C4-2B (cell line): ENCODE measurements around the gene MIPEP.

Source experiments
- H3K27ac ChIP-seq: fragments of 450-650 bp; 2 replicates; pipeline ENCODE4 v1.5.1; 2017
- ZFX ChIP-seq: fragments of 450-650 bp; IDR thresholded peaks from 2 replicates; pipeline ENCODE4 v1.6.1; 2017
- TF ChIP-seq, protein P1 (sequence below): fragments of 450-650 bp; conservative IDR thresholded peaks from 2 replicates; pipeline ENCODE4 v1.5.1; 2017; ENCODE audit warnings: mild to moderate bottlenecking

MIPEP gene

DNA sequence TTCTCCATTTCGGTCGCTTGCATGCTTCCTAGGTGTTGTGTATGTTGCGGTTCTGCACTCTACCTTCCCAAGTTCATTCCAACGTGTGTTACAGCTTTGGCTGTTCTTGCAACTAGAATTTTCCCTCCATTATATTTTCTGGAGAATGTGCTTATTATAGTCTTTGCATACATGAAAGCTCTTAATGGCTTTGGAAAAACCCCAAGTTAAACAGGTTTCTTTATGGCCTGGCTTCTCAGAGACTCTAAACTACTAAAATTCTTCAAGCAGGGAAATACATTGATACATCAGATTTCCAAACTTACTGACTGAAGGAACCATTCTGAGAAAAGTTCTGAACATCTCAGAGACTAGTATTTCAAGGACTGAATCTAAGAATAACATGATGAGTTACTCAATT, 11.9 kb downstream of the MIPEP start:
- no peak for TF ChIP-seq ZFX
- TF ChIP-seq, protein P1, sequence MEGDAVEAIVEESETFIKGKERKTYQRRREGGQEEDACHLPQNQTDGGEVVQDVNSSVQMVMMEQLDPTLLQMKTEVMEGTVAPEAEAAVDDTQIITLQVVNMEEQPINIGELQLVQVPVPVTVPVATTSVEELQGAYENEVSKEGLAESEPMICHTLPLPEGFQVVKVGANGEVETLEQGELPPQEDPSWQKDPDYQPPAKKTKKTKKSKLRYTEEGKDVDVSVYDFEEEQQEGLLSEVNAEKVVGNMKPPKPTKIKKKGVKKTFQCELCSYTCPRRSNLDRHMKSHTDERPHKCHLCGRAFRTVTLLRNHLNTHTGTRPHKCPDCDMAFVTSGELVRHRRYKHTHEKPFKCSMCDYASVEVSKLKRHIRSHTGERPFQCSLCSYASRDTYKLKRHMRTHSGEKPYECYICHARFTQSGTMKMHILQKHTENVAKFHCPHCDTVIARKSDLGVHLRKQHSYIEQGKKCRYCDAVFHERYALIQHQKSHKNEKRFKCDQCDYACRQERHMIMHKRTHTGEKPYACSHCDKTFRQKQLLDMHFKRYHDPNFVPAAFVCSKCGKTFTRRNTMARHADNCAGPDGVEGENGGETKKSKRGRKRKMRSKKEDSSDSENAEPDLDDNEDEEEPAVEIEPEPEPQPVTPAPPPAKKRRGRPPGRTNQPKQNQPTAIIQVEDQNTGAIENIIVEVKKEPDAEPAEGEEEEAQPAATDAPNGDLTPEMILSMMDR: no peak
- no peak overlapping the region for H3K27ac ChIP-seq

DNA sequence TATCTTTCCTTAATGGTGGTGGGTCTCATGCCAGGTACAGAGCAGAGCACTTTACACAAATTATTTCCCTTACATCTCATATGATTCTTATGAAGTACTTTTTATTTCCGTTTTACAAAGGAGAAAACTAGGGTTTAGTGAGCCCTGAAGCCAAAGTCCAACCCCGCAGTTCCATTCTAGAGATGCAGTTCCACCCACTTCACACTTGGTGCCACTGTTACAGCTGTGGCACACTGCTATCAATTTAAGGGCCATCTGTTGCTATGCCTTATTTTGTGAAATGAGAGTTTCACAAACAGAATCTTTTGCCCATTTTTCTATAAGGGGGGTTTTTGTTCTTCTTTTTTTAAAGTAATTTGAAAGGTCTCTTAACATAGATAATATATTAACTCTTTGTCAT, 12.9 kb downstream of the MIPEP start:
- H3K27ac ChIP-seq: no peak overlapping the region
- no peak for TF ChIP-seq ZFX
- TF ChIP-seq, protein P1: peak; percentile 82

DNA sequence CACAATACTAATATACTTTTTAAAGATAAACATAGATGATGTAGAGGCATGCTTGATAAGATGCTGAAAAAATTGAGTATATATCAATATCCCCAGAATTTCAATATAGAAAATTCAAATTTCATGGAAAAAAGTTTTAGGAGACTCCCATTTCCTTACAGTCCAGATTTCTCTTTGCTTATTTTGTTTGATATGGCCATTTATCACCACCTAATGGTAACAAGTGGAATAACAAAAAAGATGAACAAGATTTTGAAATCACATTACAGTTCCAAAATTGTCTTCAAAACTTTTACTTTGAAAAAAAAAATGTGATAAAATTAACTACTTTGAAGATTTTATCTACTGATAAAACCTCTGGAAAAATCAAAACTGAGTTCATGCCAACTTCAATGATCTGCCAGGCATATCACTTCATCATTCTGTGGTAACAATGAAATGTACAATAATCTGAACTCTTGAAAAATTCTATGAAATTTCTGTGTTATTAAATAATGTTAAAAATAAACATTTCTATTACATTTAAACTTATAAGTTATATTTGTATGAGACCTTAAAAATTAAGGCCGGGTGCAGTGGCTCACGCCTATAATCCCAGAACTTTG, 17.5 kb downstream of the MIPEP start:
- no peak for TF ChIP-seq ZFX
- TF ChIP-seq, protein P1: peak; percentile 91
- no peak overlapping the region for H3K27ac ChIP-seq

DNA sequence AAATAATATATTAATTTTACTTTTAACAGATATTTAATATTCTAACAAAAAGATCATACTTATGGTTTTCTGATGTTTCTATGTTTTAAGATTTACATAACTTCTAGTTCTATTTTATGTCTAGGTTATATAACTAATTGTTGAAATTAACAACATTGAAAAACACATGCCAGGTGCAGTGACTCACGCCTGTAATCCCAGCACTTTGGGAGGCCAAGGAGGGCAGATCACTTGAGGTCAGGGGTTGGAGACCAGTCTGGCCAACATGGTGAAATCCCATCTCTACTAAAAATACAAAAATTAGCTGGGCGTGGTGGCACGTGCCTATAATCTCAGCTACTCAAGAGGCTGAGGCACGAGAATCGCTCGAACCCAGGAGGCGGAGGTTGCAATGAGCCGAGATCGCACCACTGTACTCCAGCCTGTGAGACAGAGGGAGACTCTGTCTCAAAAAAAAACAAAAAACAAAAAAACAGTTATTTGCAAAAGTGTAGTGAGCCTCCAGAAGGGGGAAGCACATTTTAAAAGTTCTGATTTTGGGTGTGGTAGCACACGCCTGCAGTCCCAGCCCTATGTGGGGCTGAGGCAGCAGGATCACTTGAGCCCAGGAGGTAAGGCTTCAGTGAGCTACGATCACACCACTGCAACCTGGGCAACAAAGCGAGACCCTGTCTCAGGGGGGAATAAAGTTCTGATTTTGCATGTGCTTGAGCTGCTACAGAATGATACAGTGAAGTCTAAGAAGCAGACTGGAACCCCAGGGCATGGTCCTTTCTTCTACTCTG, 18.7 kb downstream of the MIPEP start:
- no peak for TF ChIP-seq ZFX
- TF ChIP-seq, protein P1: no peak
- peak overlapping the region; percentile 44 for H3K27ac ChIP-seq

DNA sequence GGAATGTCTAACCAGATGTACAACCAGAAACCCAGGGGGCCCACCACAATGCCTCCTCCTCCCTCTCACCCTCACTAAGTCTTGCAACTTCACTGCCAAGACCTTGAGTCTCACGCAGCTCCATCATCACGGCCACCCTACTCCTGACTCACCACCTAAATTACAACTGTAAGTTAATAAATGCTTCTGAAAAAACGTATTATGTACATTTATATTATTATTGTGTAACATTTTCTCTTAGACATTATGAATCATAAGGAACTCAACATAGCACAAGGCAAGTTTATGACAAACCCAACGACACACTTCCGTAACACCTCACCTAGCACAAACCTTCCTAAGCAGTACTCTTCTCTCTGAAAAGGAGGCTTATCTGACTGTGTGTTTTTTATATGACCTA, 20.7 kb downstream of the MIPEP start:
- no peak for TF ChIP-seq ZFX
- TF ChIP-seq, protein P1: no peak
- H3K27ac ChIP-seq: no peak overlapping the region

DNA sequence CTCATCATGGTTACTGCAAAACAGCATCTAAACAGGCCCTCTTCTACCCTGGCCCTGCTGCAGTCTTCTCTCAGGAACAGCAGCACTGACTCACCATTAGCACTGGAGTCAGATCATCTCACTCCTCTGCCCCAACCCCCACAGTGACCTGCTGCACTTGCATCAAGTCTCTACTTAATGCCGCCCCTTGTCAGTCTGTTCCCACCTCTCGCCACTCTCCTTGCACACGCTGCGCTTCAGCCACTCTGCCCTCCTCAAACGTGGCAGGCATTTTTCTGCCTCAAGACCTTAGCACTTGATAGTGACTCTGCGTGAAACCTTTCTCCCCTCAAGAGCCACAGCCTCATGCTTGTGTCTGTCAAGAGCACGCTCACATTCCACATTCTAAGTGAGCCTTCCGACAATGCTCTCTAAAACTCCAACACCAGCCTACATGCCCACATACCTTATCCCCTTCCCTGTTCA, 22.1 kb downstream of the MIPEP start:
- H3K27ac ChIP-seq: peak overlapping the region; percentile 19
- TF ChIP-seq, protein P1: no peak
- TF ChIP-seq ZFX: no peak

DNA sequence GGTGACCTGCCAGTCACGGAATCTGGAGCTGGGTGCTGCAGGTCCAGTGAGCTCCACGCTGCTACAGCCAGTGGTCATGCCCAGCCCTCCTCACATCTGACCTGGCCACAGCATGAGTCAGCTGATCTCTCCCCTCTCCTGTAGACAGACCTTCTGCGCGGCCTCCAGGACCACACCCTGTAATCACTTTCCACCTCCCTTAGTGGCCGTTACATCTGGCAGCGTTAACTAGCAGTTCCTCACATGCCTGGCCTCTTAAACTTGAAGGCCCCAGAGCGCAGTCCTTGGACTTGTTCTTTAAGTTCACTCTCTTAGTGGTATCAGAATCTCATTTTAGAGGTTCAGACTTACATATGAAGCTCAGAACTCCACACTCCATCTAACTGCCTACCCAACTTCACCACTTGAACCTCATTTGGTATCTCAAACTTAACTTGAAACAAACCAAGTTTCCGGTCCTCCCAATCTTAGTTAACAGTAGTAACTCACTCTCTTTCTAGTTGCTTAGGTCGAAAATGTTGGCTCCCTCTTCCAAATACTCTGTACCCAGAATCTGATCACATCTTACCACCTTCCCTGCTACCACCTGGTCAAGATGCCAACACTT, 22.7 kb downstream of the MIPEP start:
- TF ChIP-seq ZFX: no peak
- TF ChIP-seq, protein P1: no peak
- H3K27ac ChIP-seq: peak overlapping the region; percentile 19
